ENCODE data around the gene CNNM4. TPM values are rescaled to one million over a fixed set of nuclear protein-coding genes. Genes with fewer than 3 reads are reported as not detected.

Gene CNNM4
- total and polyA plus RNA-seq, 10 donors = 1.5 to 14.4 (median 7.8) TPM

DNA sequence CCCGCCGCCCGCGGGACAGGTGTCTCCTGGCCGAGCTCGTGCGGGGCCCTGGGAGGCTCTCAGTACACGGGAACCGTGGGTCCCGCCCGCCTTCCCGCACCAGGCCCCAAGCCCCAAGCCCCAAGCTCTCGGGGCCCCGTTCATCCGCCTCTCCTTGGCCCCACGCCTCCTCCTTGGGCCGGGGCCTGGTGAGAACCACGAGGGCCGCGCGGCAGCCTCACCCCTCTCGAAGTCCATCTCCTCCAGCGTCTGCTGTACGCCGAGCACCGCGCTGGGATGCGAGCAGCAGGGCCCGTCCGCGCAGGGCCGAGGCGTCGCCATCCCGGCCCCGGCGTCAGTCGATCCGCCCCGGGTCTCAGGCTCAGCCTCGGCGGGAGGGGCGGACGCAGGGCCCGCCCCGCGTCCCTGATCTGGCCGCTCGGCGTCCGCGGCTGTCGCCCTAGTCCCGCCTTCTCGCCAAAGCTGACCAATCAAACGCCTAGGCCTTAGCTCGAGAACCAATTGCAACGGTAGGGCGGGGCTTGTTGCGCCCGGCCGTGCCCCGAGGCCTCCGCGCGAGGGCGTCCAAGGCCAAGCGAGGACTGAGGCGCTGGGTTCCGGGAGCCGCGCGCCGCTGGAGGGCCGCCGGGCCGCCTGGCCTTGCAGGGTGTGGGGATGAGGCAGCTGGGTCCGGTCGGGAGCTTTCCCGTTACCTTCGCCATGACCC, 97.1 kb downstream of the CNNM4 start, which contains the start of gene ANKRD39:
TSS of gene ANKRD39 (minus strand) at position 350 of the 706 bp plus-strand sequence. CDS start at position 321, 29 bp downstream.
- Histone ChIP-seq H3K4me1 (peaks cover 32 to 84% (median 61%) of the 10 kb centered on the region in 6 donors), H3K27ac (peak within 1 kb of the TSS; percentile 74 to 95 (median 90)), H3K36me3 (peaks cover 0 to 49% (median 33%) of the 10 kb centered on the region in 6 donors), H3K9me3 (no peaks in the 10 kb centered on the region), H3K4me3 (peak within 1 kb of the TSS; percentile 50 to 85 (median 78)), H3K27me3 (replicated peaks in 1 of 7) (peaks cover 0 to 10% (median 0%) of the 10 kb centered on the region in 7 donors)
- 0 to 1% (median 0%) methylated on average over 58 to 81 of the region's 81 CpGs for WGBS, 5 donors
- TF ChIP-seq POLR2AphosphoS5 (IDR thresholded peaks at IDR 0.05) (peak; percentile 81 to 92 (median 89)), POLR2A (IDR thresholded peaks at IDR 0.05) (peak; percentile 8 to 55 (median 42))
- TF ChIP-seq, protein P1, sequence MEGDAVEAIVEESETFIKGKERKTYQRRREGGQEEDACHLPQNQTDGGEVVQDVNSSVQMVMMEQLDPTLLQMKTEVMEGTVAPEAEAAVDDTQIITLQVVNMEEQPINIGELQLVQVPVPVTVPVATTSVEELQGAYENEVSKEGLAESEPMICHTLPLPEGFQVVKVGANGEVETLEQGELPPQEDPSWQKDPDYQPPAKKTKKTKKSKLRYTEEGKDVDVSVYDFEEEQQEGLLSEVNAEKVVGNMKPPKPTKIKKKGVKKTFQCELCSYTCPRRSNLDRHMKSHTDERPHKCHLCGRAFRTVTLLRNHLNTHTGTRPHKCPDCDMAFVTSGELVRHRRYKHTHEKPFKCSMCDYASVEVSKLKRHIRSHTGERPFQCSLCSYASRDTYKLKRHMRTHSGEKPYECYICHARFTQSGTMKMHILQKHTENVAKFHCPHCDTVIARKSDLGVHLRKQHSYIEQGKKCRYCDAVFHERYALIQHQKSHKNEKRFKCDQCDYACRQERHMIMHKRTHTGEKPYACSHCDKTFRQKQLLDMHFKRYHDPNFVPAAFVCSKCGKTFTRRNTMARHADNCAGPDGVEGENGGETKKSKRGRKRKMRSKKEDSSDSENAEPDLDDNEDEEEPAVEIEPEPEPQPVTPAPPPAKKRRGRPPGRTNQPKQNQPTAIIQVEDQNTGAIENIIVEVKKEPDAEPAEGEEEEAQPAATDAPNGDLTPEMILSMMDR (IDR thresholded peaks at IDR 0.05 in 8 of 11, conservative IDR thresholded peaks at IDR 0.05 in 3 of 11) = peak; percentile 87 to 100 (median 97)
- peak; percentile 99 for DNase-seq
- intact Hi-C loops (cut with DNase I; ENCODE audit: low total_unique reads) = loop anchor here (5.0 kb wide), 1 partner anchor 94 kb away; no protein-coding TSS in a partner anchor

DNA sequence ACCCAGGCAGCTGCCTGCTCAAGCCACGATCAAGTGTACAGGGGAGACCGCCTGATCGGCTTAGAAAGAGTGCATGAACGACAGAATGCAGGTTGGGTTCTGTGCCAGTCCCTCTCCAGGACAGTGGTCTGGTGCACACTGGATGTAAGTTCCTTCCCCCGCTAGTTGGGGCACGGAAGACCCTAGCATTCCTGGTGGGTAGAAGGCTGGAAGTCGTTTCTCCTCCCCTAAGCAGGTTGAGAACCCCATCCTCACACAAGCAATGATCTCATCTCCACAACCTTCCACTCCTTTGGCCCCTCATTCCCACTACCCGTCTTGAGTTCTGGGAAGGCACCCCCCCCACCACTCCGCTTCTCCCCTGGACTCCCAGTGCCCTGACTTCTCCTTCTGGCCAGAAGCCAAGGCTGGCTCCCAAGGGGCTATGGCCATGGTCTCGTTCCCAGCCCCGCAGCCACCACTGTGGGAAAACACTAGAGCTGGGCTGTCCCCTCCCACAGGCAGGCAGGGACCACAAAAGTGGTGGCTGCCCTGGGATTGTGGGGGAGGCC, 98.5 kb downstream of the CNNM4 start:
- DNase-seq = peak; percentile 81
- H3K36me3 ChIP-seq = peaks cover 0 to 49% (median 33%) of the 10 kb centered on the region in 6 donors
- WGBS, 5 donors = 50 to 81% (median 64%) methylated on average over 7 to 11 of the region's 11 CpGs
- peaks cover 37 to 94% (median 74%) of the 10 kb centered on the region in 6 donors for H3K4me1 ChIP-seq
- peak in 2 of 3 donors; percentile 20 to 37 for TF ChIP-seq POLR2AphosphoS5 (IDR thresholded peaks at IDR 0.05)
- no peak for TF ChIP-seq POLR2A (IDR thresholded peaks at IDR 0.05)
- TF ChIP-seq, protein P1 (IDR thresholded peaks at IDR 0.05 in 8 of 11, conservative IDR thresholded peaks at IDR 0.05 in 3 of 11) = no peak
- peak overlapping the region; percentile 69 to 95 (median 90) for H3K27ac ChIP-seq
- intact Hi-C loops (cut with DNase I; ENCODE audit: low total_unique reads) = loop anchor here (5.0 kb wide), 1 partner anchor 93 kb away; no protein-coding TSS in a partner anchor
- H3K27me3 ChIP-seq (replicated peaks in 1 of 7) = peaks cover 0 to 10% (median 0%) of the 10 kb centered on the region in 7 donors
- peak overlapping the region in 3 of 8 donors; percentile 78 to 82 (median 80) for H3K4me3 ChIP-seq
- H3K9me3 ChIP-seq = no peaks in the 10 kb centered on the region

DNA sequence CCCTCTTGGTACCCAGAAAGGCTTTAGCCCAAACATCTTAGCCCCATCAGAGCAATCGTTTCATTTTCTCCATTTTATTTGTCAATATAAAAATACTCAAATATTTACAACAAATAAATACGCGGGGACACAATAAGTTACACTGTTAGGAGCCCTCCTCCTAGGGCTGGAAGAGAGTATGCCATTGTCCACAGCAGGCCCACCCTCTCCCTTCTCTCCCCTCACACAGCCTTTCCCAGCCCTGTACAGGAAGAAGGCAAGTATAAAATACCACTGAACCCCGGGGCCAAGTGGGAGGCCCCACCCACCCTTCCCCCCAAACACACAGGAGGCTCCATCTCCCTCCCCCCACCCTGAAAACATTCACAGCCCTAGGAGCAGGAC, 99.0 kb downstream of the CNNM4 start:
- H3K9me3 ChIP-seq = no peaks in the 10 kb centered on the region
- H3K36me3 ChIP-seq = peaks cover 0 to 49% (median 37%) of the 10 kb centered on the region in 6 donors
- WGBS, 5 donors = 47 to 59% (median 54%) methylated on average over 4 of the region's 4 CpGs
- peaks cover 37 to 95% (median 79%) of the 10 kb centered on the region in 6 donors for H3K4me1 ChIP-seq
- H3K27me3 ChIP-seq (replicated peaks in 1 of 7) = peaks cover 0 to 10% (median 0%) of the 10 kb centered on the region in 7 donors
- DNase-seq = no peak
- no peak overlapping the region for H3K4me3 ChIP-seq
- TF ChIP-seq, protein P1 (IDR thresholded peaks at IDR 0.05 in 8 of 11, conservative IDR thresholded peaks at IDR 0.05 in 3 of 11) = no peak
- TF ChIP-seq POLR2AphosphoS5 (IDR thresholded peaks at IDR 0.05) (no peak), POLR2A (IDR thresholded peaks at IDR 0.05) (no peak)
- peak overlapping the region in 7 of 8 donors; percentile 82 to 95 (median 91) for H3K27ac ChIP-seq
- intact Hi-C loops (cut with DNase I; ENCODE audit: low total_unique reads) = loop anchor here (5.0 kb wide), 1 partner anchor 93 kb away; no protein-coding TSS in a partner anchor
